Measurements from ENCODE around the gene IL17B. TPM values are rescaled to one million over a fixed set of nuclear protein-coding genes. Genes with fewer than 3 reads are reported as not detected.
"Not testable (repeated sequence)": the region's sequence is repeated elsewhere in the genome, so short reads cannot be mapped to it uniquely, and the experiment has no call there.

The IL17B gene
- total RNA-seq, 2 donors from 2014 or later, result 9.3 TPM; not detected in 1

DNA sequence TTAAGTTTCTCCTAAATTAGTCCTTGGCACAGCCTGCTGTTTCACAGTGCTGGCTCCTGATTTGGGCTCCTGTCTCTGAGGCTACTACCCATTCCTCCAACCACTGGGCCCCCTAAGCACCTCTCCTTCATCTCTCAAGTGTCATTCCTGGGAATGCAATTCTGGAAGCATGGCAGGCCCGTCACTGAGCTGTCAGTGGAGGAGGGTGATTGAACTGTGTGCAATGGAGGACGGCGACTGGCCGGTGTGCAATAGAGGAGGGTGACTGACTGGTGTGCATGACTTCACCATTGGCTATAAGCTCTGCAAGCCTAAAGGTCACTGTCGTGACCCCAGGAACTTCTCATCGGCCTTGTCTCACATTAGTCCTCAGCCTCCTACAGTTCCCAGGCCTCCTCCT is 12.4 kb upstream of the IL17B start:
- Histone ChIP-seq H3K9me3 (no peaks in the 10 kb centered on the region), H3K27ac (peak overlapping the region; percentile 44 to 74), H3K4me1 (replicated peaks) (no peaks in the 10 kb centered on the region), H3K36me3 (no peaks in the 10 kb centered on the region), H3K27me3 (replicated peaks; ENCODE audit: insufficient read depth) (no peaks in the 10 kb centered on the region), H3K4me3 (no peak overlapping the region)
- no peak for TF ChIP-seq POLR2AphosphoS5 (IDR thresholded peaks at IDR 0.05)
- TF ChIP-seq, protein P1, sequence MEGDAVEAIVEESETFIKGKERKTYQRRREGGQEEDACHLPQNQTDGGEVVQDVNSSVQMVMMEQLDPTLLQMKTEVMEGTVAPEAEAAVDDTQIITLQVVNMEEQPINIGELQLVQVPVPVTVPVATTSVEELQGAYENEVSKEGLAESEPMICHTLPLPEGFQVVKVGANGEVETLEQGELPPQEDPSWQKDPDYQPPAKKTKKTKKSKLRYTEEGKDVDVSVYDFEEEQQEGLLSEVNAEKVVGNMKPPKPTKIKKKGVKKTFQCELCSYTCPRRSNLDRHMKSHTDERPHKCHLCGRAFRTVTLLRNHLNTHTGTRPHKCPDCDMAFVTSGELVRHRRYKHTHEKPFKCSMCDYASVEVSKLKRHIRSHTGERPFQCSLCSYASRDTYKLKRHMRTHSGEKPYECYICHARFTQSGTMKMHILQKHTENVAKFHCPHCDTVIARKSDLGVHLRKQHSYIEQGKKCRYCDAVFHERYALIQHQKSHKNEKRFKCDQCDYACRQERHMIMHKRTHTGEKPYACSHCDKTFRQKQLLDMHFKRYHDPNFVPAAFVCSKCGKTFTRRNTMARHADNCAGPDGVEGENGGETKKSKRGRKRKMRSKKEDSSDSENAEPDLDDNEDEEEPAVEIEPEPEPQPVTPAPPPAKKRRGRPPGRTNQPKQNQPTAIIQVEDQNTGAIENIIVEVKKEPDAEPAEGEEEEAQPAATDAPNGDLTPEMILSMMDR (IDR thresholded peaks at IDR 0.05), result no peak
- no peak for TF ChIP-seq POLR2A (IDR thresholded peaks at IDR 0.05)
- DNase-seq (ENCODE audit: low spot score), result no peak
- intact Hi-C loops (cut with DNase I), result no loop called here
- WGBS, result 82% methylated on average over 6 of the region's 6 CpGs

DNA sequence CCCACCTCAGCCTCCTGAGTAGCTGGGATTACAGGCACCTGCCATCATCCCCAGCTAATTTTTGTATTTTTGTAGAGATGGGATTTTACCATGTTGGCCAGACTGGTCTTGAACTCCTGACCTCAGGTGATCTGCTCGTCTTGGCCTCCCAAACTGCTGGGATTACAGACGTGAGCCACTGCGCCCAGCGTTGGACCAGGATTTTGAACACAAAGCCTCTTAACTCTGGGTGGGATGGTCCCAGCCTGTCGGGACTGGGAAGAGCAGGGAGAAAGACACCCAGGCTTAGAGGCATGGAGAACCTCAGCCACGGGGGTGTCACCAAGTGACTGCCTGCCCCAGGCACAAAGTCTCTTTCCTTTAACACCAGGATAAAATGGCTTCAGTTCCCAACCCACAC is 12.0 kb upstream of the IL17B start:
- intact Hi-C loops (cut with DNase I); H3K9me3 ChIP-seq; DNase-seq (ENCODE audit: low spot score); H3K4me1 ChIP-seq (replicated peaks); H3K27me3 ChIP-seq (replicated peaks; ENCODE audit: insufficient read depth); H3K4me3 ChIP-seq; H3K36me3 ChIP-seq: not testable (repeated sequence)
- WGBS, result 74% methylated on average over 6 of the region's 6 CpGs
- peak overlapping the region; percentile 44 to 74 for H3K27ac ChIP-seq

DNA sequence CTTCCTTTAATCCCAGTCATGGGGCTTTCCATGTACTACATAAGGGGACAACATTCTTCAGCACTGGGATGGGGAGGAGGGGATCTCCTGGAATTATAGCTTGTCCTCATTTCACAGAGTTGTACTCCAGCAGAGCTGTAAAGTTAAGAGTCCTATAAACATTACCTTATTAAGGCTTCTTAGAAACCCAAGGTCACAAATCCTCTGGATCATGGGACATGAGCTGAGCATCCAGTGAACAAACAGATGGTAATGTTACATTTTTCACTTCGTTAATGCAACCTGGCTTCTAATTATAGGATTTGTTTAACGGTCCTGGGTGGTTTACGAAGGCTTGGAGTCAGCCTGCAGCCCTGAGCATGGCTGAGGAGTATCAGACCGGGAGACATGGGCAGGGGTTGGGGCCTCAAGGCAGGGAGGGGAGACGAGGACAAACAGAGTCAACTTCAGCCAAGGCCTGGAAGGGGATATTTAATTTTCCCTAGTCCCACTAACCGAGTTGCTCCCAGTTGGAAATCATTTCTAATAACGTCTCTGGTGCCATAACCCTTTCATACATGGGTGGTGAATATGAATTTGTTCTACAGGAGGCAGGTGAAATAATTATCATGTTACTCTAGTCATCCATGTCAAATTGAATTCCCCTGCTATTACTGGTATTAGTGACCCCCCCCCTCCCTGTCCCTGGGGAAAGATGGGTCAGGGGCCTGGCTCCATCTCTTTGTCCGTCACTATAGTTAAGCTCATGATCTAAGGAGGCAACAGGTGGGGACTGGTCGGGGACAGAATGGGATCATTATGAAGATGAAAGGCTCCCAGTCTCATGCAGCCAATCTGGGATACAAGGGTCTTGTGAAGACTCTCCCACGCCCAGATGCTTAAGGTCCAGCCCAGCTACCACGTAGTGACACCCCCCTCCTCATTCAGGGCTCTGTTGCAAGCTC is 10.7 kb upstream of the IL17B start:
- Histone ChIP-seq H3K9me3 (no peaks in the 10 kb centered on the region), H3K4me3 (no peak overlapping the region), H3K27me3 (replicated peaks; ENCODE audit: insufficient read depth) (no peaks in the 10 kb centered on the region), H3K4me1 (replicated peaks) (no peaks in the 10 kb centered on the region), H3K36me3 (no peaks in the 10 kb centered on the region), H3K27ac (peak overlapping the region; percentile 72 to 74)
- TF ChIP-seq, protein P1 (IDR thresholded peaks at IDR 0.05), result no peak
- peak; percentile 80 for TF ChIP-seq POLR2AphosphoS5 (IDR thresholded peaks at IDR 0.05)
- no peak for TF ChIP-seq POLR2A (IDR thresholded peaks at IDR 0.05)
- 65% methylated on average over 11 of the region's 11 CpGs for WGBS
- intact Hi-C loops (cut with DNase I), result no loop called here
- no peak for DNase-seq (ENCODE audit: low spot score)

DNA sequence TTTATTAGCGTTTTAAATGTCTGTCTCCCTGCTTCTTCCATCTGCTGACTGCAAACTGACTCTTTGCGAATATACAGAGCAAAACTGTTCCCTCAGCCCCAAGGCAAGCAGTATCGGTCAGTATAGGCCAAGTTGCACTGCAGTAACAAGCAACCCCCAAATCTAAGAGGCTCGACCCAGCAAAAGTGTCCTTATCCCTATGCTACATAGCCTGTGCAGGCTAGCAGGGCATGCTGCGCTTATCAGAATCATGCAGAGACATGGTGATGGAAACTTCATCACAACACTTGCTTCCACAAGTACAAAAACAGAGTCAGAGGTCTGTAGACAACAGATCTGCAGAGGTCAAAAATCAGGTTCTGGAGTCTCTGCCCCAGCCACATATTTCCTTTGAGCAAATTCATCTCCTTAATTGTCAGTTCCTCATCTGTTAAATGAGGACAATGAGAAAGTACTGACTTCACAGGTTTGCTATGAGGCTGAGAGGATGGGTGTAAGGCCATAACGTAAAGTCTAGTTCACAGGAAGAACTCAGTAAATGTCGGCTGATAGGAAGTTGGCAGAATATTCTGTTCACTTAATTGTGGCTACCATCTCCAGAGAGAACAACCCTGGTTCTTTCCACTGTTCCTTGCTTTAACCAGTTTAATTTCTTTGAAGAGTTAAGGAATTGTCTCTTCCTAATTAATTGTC is 9.6 kb upstream of the IL17B start:
- WGBS, result 68% methylated on average over 7 of the region's 7 CpGs
- peak overlapping the region; percentile 72 to 74 for H3K27ac ChIP-seq
- intact Hi-C loops (cut with DNase I), result no loop called here

DNA sequence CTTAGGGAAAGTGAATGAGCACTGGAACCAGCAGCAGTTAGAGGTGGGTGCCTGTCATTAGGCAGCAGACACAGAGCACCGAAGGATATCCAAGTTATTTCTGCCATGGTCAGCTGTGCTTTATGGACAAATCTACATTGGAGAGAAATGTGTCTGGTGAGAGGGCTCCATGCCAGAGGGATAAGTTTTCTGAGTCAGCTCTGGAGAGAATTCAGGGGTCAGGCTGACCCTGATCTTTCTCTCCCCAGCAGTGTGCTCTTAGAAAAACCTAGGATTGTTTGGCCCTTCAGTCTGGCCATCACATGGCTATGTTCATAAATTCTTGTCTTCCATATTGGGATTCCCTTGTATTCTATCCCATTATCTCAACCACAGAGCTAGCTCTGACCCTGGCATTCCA is 8.9 kb upstream of the IL17B start:
- TF ChIP-seq POLR2A (IDR thresholded peaks at IDR 0.05), result no peak
- TF ChIP-seq POLR2AphosphoS5 (IDR thresholded peaks at IDR 0.05), result peak; percentile 46
- TF ChIP-seq, protein P1 (IDR thresholded peaks at IDR 0.05), result no peak
- 61% methylated on average over 1 of the region's 1 CpG for WGBS
- no peak for DNase-seq (ENCODE audit: low spot score)

More for the DNA sequence above, 9.6 kb upstream of the IL17B start:
- no peaks in the 10 kb centered on the region for H3K27me3 ChIP-seq (replicated peaks; ENCODE audit: insufficient read depth)
- no peaks in the 10 kb centered on the region for H3K36me3 ChIP-seq
- TF ChIP-seq, protein P1 (IDR thresholded peaks at IDR 0.05), result no peak
- TF ChIP-seq POLR2AphosphoS5 (IDR thresholded peaks at IDR 0.05) (peak; percentile 16), POLR2A (IDR thresholded peaks at IDR 0.05) (no peak)
- H3K9me3 ChIP-seq, result no peaks in the 10 kb centered on the region
- H3K4me3 ChIP-seq, result no peak overlapping the region
- H3K4me1 ChIP-seq (replicated peaks), result no peaks in the 10 kb centered on the region
- DNase-seq (ENCODE audit: low spot score), result no peak

More for the DNA sequence above, 8.9 kb upstream of the IL17B start:
- H3K36me3 ChIP-seq, result no peaks in the 10 kb centered on the region
- no peaks in the 10 kb centered on the region for H3K9me3 ChIP-seq
- peak overlapping the region; percentile 72 to 74 for H3K27ac ChIP-seq
- H3K27me3 ChIP-seq (replicated peaks; ENCODE audit: insufficient read depth), result no peaks in the 10 kb centered on the region
- no peak overlapping the region for H3K4me3 ChIP-seq
- H3K4me1 ChIP-seq (replicated peaks), result no peaks in the 10 kb centered on the region
- intact Hi-C loops (cut with DNase I), result loop anchor here (2.0 kb wide), 1 partner anchor 19 kb away; no protein-coding TSS in a partner anchor
